ENCODE data around the gene ZNF385C.
A peak's percentile ranks its signal among the peaks of the same experiment; 100 is the strongest.

Gene ZNF385C

DNA sequence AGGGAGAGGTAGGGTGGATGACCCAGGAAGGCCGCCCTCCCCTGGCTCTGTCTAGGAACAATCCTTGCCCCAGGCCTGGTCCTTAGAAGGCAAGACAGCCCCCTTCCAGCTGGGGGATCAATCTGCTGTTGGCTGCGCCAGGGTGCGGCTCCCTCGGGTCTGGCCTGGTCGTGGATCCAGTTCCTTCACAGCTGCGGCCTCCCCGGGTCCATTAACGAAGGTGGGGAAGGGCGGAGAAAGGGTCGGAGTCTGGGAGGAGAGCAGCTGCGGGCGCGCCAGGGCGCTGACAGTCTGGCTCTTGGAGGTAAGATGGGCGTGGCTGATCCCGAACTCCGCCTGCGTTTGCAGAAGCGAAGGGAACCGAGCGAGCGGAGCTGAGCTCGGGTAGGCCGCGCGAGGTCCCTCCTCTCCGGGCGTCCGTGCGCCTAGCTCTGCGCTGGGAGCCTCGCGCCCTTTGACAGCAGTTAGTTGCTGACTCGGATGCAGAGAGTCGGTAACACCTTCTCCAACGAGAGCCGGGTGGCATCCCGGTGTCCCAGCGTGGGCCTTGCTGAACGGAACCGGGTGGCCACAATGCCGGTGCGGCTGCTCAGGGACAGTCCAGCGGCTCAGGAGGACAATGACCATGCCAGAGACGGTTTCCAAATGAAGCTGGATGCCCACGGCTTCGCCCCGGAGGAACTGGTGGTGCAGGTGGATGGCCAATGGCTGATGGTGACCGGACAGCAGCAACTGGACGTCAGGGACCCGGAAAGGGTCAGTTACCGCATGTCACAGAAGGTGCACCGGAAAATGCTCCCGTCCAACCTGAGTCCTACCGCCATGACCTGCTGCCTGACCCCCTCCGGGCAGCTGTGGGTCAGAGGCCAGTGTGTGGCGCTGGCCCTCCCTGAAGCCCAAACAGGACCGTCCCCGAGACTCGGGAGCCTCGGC is 24.4 kb upstream of the ZNF385C start, which contains the start of gene HSPB9:
Gene HSPB9 (plus strand): TSS at position 434 of the 933 bp plus-strand sequence. CDS start 47 bp downstream, at position 481.
- FAIRE-seq = no peak

DNA sequence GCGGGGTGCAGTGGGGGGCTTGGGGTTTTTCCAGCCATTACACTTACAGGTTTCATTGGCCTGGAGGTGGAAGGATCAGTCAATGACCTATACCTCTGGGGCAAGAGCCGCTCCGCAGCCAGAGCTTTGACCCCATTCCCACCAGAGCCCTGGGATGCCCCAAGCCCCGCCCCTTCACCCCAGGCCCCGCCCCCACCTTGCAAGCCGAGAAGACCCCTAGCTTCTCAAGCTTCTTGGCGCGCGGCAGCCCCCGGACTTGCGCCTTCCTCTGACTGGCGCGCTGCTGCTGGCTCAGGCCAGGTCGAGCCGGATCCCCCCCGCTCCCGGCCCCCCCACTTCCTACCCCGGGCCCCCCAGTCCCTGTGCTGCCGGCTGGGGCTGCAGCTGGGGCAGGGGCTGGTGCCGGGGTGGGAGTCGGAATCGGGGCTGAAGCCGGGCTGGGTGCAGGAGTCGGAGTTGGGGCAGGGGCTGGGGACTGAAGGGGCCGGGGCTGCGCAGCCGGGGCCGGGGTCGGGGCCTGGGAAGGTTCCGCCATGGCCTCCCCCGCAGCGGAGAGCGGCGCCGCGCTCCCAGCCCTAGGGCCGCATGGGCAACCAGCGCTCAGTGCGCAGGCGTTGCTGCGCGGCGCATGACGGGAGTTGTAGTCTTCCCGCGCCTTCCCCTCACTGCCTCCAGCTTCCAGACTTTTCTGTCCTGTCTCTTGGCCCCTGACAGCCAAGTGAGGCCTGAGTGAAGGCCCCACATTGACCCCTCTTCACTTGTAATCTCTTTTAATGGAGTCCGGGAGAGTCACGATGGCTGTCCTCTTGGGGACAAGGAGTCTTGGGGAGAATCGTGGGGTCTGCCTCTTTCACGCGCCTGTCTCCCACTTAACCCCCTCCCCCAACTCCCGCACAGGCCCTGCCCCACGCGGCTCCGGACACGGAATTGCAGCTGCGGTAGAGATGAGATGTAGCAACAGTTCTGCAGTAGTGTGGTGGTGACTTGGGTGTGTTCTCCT is 22.8 kb upstream of the ZNF385C start, which contains the start of gene KAT2A:
Gene KAT2A (minus strand): TSS at position 598 of the 1,000 bp plus-strand sequence. CDS start 63 bp downstream, at position 535.
- FAIRE-seq = no peak

DNA sequence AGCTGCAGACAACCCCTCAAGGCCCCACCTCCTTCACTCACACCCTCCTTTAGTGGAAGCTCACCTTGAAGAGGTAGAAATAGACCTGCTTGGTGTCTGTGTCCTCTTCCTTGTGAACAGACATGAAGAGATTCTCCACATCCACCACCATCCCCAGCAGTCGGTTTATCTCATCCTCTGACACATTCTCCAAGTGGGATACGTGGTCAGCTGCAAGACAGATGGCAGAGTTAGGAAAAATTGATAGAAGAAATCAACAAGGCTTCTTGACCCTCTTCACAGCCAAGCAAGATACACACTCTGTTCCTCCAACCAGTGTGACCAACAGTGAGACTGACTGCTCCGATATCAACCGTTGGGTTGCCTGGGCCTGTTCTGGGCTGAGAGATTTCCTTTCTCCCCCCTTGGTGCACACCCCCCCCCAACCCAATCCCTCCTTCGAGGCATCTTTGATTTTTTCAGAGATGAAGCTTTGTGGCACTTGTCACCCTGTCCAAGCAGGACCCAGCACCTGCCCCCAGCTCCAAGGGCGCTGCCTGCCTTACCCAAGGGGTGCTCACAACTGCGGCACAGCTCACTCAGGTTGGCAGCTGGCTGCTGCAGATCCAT is 22.0 kb upstream of the ZNF385C start:
- no peak for FAIRE-seq

DNA sequence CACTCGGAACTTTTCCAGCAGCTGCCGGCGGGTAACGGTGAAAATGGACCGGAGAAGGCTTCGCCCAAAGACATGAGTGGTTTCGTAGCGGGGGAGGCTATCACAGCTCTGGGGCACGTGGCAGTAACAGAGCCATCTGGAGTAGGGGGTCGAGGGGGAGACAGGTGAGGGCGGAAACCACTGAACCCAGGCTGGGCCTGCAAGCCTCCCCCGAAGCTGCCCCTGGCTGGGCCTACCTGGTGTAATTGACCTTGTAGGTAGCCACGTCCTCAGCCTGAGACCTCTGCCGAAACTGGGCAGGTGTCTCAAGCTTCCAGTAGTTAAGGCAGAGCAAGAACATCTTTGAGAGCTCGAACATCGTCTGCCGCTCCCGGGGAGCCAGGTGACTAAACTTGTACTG is 21.0 kb upstream of the ZNF385C start:
- FAIRE-seq = no peak

DNA sequence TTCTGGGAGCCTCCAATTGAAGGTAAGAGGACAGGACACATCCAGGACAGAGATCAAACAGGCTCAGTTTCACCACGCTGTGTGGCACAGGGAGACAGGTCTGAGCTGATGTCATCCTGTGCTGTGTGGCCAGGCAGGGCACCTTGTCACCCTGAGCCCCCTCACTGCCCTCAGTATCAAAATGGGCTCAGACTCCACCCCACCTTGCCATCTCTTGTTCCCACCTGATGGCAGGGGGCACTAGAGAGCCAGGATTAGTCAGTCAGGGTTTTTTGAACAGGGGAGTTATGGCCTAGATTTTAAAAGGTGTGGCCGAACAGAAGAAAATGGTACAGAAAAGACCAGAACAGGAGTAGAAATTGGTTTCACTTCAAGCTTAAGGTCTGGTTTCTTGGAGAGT is 20.3 kb upstream of the ZNF385C start:
- FAIRE-seq = no peak

- no peak for FAIRE-seq
These were observed 19.8 kb upstream of the ZNF385C start for GRCh38 chr17:42118126-42118510.

DNA sequence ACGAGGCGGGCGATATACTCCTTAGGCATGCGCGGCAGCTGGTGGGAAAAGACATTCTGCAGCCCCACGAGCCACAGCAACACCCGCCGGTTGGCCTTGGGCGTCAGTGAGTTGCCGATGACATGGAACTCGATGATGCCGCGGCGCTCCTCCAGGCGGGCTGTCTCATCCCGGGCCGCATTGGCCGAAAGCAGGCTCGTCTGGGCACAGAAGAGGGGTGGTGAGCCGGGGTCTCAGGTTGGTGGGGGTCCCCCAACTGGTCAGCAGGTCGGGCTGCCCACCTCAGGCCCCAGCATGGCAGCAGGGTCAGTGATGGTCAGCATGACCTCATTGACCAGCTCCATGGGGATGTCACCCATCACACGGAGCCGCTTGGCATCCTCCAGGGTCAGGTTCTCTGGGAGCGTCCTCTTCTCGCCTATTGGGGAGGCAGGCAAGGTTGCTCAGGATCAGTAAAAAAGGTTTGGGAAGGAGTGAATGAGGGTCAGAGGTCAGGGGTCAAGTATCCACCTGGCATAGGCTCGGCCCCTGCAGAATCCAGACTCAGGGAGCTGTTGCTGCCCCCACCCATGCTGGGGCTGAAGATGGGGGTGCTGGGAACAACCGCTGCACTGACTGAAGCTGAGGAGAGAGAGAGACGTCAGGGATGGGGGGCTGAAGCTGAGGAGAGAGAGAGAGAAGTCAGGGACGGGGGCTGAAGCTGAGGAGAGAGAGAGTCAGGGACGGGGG is 19.3 kb upstream of the ZNF385C start:
- no peak for FAIRE-seq

DNA sequence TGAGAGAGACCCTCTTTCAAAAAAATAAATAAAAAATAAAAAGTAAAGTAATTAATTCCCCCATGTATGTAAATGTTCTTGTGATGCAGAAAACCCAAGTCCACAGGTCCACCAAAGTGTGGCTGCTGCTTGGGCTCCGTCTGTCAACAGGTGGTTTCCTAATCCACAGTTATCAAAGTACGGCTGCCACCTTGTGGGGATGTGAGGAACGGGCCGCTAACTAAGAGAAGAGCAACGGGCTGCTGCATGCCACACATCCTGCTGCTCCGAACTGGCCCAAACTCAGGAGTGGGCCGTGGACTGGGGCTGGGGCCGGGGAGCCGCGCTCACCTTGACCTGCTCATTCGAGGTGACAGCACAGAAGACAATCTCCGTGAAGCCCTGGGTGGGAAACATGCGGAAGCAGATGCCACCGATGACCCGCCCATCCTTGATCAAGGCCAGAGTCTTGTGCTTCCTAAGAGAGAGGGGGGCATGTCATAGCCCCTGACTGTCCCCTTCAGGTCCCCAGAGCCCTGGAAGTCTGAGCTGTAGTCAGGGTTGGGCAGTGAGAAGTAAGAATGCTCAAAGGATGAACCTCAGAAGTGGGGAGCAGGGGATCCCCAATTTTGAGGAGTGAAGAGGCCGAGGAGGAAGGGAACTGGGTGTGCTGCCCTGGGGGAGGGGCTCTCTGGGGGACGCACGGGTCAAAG is 18.6 kb upstream of the ZNF385C start:
- FAIRE-seq = peak; percentile 13

GRCh38 chr17:42114118-42114517 is 15.8 kb upstream of the ZNF385C start:
- FAIRE-seq = no peak

- FAIRE-seq = no peak
These were observed 15.2 kb upstream of the ZNF385C start for GRCh38 chr17:42113293-42114069.

DNA sequence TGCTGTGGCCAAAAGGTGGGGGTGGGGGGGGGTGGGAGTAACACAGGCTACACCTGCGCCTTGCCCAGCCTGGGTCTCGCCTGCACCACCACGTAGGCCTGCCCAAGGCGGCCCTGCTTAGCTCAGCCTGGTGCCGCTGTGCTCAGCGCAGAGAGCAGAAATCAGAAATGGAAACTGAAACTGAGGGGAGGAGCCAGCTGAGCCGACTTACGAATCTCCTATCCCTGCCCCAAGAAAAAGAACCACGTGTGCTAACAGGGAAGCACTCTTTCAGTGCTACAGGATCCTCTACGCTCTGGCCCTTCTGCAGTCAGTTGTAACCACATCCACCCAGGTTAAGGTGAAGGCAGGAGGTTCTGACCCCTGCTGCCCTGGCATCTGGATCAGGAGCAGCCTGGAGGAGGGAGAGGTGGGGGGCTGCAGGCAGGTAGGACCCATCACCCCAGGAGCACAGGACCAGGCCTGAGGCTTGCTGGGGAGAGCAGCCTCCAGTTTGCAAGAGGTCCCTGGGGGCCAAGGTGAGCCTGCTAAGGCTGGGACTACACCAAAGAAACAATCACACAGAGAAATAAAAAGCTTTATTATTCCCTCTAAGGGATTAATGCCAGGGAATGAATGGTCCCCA is 14.4 kb upstream of the ZNF385C start, which contains the start of gene DHX58:
Gene DHX58 (minus strand): TSS at position 163 of the 625 bp plus-strand sequence. CDS start 822 bp downstream, outside the sequence.
- FAIRE-seq = peak; percentile 60

DNA sequence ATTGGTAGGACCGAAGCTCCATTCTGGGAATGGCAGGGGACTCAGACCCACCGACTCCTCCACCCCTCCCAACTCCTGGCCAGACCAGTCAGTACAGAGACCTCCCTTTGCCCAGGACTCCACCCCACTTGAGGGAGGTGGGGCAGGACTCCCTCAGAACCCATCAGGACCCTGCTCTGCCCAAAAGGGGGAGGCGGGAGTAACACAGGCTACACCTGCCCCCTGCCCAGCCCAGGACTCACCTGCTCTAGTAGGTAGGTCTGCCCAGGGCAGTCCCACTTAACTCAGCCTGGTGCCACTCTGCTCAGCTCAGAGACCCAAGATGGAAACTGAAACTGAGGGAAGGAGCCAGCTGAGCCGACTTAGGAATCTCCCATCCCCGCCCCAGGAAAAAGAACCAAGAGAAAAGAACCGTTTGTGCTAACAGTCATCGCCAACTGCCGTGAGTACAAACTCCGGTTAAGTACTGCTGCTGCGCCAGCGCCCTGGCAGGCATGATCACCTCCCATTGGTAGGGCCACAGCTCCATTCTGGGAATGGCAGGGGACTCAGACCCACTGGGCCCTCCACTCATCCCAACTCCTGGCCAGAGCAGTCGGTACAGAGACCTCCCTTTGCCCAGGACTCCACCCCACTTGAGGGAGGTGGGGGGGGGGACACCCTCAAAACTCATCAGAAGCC is 13.7 kb upstream of the ZNF385C start:
- FAIRE-seq = no peak

GRCh38 chr17:42111265-42111636 is 13.0 kb upstream of the ZNF385C start:
- FAIRE-seq = no peak

DNA sequence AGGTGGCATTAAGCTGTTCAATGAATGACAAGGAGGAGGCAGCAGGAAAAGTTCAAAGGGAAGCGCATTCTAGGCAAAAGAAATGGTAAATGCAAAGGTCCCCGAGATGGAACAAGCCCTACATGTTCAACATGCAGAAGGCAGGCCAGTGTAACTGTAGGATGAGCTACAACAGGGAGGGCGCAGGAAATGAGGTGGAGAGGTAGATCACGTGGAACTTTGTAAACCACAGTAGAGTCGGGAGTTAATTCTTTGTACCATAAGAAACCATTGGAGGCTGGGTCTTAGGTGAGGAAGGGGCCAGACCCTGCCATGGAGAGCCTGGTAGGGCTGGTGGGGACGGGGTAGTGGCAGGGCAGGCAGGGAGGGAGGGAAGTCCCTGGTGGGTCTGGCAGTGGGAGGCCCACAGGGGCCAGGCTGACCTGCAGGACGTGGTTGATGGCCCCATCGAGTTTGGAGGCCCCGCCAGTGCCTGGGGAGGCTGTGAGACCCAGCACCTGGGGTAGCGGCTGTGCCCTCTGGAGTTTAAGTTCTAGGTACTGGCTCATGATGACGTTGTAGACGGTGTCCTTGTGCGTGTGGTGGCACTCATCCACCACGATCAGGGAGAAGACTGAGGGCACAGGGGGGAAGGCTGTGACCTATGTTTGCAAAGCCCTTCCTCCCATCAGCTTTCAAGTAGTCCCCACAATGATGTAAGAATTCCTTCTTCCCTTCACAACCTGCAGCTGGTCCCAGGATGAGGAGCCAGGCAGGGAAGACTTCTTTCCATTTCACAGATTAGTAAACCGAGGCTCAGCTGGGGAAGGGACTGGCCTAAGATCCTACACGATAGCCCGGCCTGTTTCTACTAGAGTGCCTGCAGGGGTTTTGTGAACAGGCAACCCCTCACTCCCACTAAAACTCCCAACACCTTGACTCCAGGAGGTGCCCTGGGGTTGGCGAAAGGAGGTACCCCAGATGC is 12.3 kb upstream of the ZNF385C start:
- no peak for FAIRE-seq

DNA sequence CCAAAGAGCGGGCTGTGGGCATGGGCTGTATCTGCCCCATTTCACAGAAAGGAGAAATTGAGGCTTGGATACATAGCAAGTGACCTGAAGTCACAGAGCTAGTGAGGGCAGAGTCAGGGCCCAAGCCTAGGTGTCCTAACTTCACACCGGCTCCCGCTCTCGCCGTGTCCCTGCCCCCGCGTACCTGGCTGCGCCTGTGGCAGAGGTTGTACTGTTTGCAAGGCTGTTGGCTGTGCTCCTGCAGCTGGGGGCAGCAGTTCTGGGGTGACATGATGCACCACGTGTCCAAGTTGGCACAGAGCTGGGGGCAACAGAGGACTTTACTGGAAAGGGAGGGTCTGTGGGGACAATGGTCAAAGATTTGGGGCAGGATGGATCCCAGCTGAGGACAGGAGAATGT is 10.8 kb upstream of the ZNF385C start:
- no peak for FAIRE-seq

- no peak for FAIRE-seq
These were observed 9.6 kb upstream of the ZNF385C start for GRCh38 chr17:42107597-42108576.

DNA sequence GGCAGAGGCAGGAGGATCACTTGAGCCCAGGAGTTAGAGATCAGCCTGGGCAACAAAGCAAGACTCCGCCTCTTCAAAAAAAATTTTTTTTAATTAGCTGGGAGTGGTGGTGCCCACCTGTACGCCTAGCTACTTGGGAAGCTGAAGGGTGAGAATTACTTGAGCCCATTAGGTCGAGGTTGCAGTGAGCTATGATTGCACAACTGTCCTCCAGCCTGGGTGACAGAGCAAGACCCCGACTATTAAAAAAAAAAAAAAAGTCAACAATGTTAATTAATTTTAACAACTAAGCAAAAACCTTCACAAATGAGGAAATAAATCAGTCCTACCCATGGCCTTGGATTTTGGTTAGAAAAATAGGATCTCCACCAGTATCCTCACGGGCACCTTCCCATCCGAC is 8.9 kb upstream of the ZNF385C start:
- FAIRE-seq = no peak

Measured in TTC549 (cell line).